GM10248 (cell line): Measurements from ENCODE around the gene SLC17A7.
"Not testable (repeated sequence)": the region's sequence is repeated elsewhere in the genome, so short reads cannot be mapped to it uniquely, and the experiment has no call there.

Experiments
- CTCF ChIA-PET: fragments of 300-600 bp; sonication (Branson Sonifier 250); formaldehyde crosslinking; extraction: SDS; loops from one replicate; lab custom pipeline; 2021; ENCODE audit warnings: antibody characterized with exemption; lab: Yijun Ruan, JAX
- POLR2A ChIA-PET: fragments of 350-650 bp; sonication (Branson Sonifier 250); formaldehyde crosslinking; extraction: SDS; loops from one replicate; lab custom pipeline; 2020; ENCODE audit warnings: antibody characterized with exemption; lab: Yijun Ruan, JAX
- DNase-seq: peaks from one replicate; pipeline ENCODE4 v3.0.0; 2012; ENCODE audit errors: extremely low spot score
- CTCF ChIP-seq: IDR thresholded peaks from 2 replicates; pipeline ENCODE4 v1.5.1; 2012; ENCODE audit warnings: mild to moderate bottlenecking, low read depth; ENCODE audit errors: extremely low read depth, missing control alignments, control extremely low read depth

Gene SLC17A7

GRCh38 chr19:49447485-49448431 lies 6.4 kb upstream of the SLC17A7 start:
- CTCF ChIA-PET = interaction anchor here (0.9 to 1.1 kb wide), 2 partner anchors 22 to 26 kb away, joined by 3 read pairs; no protein-coding TSS in a partner anchor
- POLR2A ChIA-PET = interaction anchor here (0.6 kb wide), 1 partner anchor 23 kb away, joined by 4 read pairs; no protein-coding TSS in a partner anchor
- no peak for TF ChIP-seq CTCF

GRCh38 chr19:49445997-49446396 lies 4.7 kb upstream of the SLC17A7 start:
- CTCF ChIA-PET = interaction anchor here (0.9 to 3.0 kb wide), 7 partner anchors 8 to 178 kb away, joined by 3 to 20 read pairs (median 4); partner anchors contain the start of gene ALDH16A1
- TF ChIP-seq CTCF = no peak
- DNase-seq = no peak
- POLR2A ChIA-PET = no interaction called here

More at GRCh38 chr19:49447485-49448431, 6.4 kb upstream of the SLC17A7 start:
- DNase-seq = no peak

GRCh38 chr19:49444100-49444700 lies 2.9 kb upstream of the SLC17A7 start:
- POLR2A ChIA-PET = interaction anchor here (0.7 kb wide), 1 partner anchor 497 kb away, joined by 3 read pairs; no protein-coding TSS in a partner anchor
- DNase-seq = not testable (repeated sequence)
- CTCF ChIA-PET = interaction anchor here (0.7 to 3.0 kb wide), 7 partner anchors 8 to 176 kb away, joined by 3 to 20 read pairs (median 4); partner anchors contain the start of gene ALDH16A1

GRCh38 chr19:49443366-49444099 lies 2.2 kb upstream of the SLC17A7 start:
- POLR2A ChIA-PET = interaction anchor here (1.0 to 1.4 kb wide), 3 partner anchors 8 to 128 kb away, joined by 3 to 4 read pairs (median 3); partner anchors contain the start of genes ALDH16A1 and PIH1D1
- CTCF ChIA-PET = interaction anchor here (0.7 to 3.6 kb wide), 22 partner anchors 8 to 227 kb away, joined by 3 to 23 read pairs (median 4); partner anchors contain the start of genes ALDH16A1, GFY and PIH1D1

GRCh38 chr19:49442771-49443365 lies 1.5 kb upstream of the SLC17A7 start:
- CTCF ChIA-PET = interaction anchor here (0.6 to 3.6 kb wide), 25 partner anchors 9 to 449 kb away, joined by 3 to 23 read pairs (median 4); partner anchors contain the start of genes ALDH16A1, GFY, GYS1 and PIH1D1
- TF ChIP-seq CTCF = no peak
- POLR2A ChIA-PET = interaction anchor here (0.6 to 1.4 kb wide), 4 partner anchors 8 to 128 kb away, joined by 3 to 8 read pairs (median 4); partner anchors contain the start of genes ALDH16A1 and PIH1D1
- peak; percentile 81 for DNase-seq

More at GRCh38 chr19:49443366-49444099, 2.2 kb upstream of the SLC17A7 start:
- peak; percentile 99 for TF ChIP-seq CTCF
- DNase-seq = peak; percentile 92

- ChIA-PET CTCF (interaction anchor here (0.6 to 3.6 kb wide), 23 partner anchors 9 to 449 kb away, joined by 3 to 23 read pairs (median 4); partner anchors contain the start of genes ALDH16A1, GFY, GYS1 and PIH1D1), POLR2A (interaction anchor here (0.6 to 1.4 kb wide), 4 partner anchors 9 to 129 kb away, joined by 3 to 8 read pairs (median 4); partner anchors contain the start of genes ALDH16A1 and PIH1D1)
- no peak for TF ChIP-seq CTCF
- no peak for DNase-seq
Observed at GRCh38 chr19:49442354-49442753, 1.0 kb upstream of the SLC17A7 start.
